ENCODE measurements around the gene RNF207.

RNF207 gene

GRCh38 chr1:6207921-6208320 lies 2.0 kb downstream of the RNF207 start:
- no peak for DNase-seq (ENCODE audit: extremely low read depth, insufficient read length)
- Histone ChIP-seq H3K36me3 (ENCODE audit: control insufficient read depth, insufficient read depth, low read length) (peaks cover 5% of the 10 kb centered on the region), H3K4me3 (replicated peaks; ENCODE audit: low read depth, low read length) (no peak overlapping the region), H3K27me3 (replicated peaks; ENCODE audit: control insufficient read depth, insufficient read depth, low read length) (no peaks in the 10 kb centered on the region)
- no peak for TF ChIP-seq CTCF (IDR thresholded peaks at IDR 0.05; ENCODE audit: insufficient read depth, low read length, poor library complexity, severe bottlenecking)

DNA sequence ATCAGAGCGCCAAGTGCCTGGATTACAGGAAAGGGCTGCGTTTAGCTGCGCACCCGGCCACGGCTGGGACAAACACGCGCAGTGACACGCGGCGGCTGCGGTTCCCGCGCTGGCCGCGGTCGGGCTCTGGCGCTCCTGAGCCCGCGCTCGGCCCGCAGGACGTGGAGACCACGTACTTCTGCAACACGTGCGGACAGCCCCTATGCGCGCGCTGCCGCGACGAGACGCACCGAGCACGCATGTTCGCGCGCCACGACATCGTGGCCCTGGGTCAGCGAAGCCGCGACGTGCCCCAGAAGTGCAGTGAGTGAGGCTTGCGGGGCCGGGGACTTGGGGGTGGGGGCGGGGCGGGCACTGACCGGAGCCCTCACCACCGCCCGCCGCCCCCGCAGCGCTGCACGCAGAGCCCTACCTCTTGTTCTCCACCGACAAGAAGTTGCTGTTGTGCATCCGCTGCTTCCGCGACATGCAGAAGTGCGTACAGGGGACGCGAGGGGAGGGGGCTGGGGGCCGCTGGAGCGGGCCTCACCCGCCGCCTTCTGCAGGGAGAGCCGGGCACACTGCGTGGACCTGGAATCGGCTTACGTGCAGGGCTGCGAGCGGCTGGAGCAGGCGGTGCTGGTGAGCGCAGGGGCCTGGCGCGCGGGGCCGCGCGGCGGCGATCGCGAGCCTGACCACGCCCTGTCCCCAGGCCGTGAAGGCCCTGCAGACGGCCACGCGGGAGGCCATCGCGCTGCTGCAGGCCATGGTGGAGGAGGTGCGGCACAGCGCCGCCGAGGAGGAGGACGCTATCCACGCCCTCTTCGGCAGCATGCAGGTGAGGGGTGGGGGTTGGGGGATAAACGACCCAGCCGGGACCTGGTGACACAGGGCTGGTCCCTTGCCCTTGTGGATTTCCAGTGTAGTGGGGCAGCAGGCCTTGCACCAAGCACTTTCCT lies 3.1 kb downstream of the RNF207 start:
- DNase-seq (ENCODE audit: extremely low read depth, insufficient read length) = peak; percentile 73
- TF ChIP-seq CTCF (IDR thresholded peaks at IDR 0.05; ENCODE audit: insufficient read depth, low read length, poor library complexity, severe bottlenecking) = peak; percentile 6
- H3K27me3 ChIP-seq (replicated peaks; ENCODE audit: control insufficient read depth, insufficient read depth, low read length) = no peaks in the 10 kb centered on the region
- H3K36me3 ChIP-seq (ENCODE audit: control insufficient read depth, insufficient read depth, low read length) = peaks cover 7% of the 10 kb centered on the region
- H3K4me3 ChIP-seq (replicated peaks; ENCODE audit: low read depth, low read length) = no peak overlapping the region

- no peak for DNase-seq (ENCODE audit: extremely low read depth, insufficient read length)
- H3K4me3 ChIP-seq (replicated peaks; ENCODE audit: low read depth, low read length) = no peak overlapping the region
Measured at GRCh38 chr1:6209661-6210580, 4.0 kb downstream of the RNF207 start.

GRCh38 chr1:6210591-6211355 lies 4.9 kb downstream of the RNF207 start:
- DNase-seq (ENCODE audit: extremely low read depth, insufficient read length) = no peak

More at GRCh38 chr1:6209661-6210580, 4.0 kb downstream of the RNF207 start:
- peak; percentile 31 for TF ChIP-seq CTCF (IDR thresholded peaks at IDR 0.05; ENCODE audit: insufficient read depth, low read length, poor library complexity, severe bottlenecking)
- Histone ChIP-seq H3K36me3 (ENCODE audit: control insufficient read depth, insufficient read depth, low read length) (peaks cover 7% of the 10 kb centered on the region), H3K27me3 (replicated peaks; ENCODE audit: control insufficient read depth, insufficient read depth, low read length) (no peaks in the 10 kb centered on the region)

More at GRCh38 chr1:6210591-6211355, 4.9 kb downstream of the RNF207 start:
- Histone ChIP-seq H3K4me3 (replicated peaks; ENCODE audit: low read depth, low read length) (no peak overlapping the region), H3K27me3 (replicated peaks; ENCODE audit: control insufficient read depth, insufficient read depth, low read length) (no peaks in the 10 kb centered on the region), H3K36me3 (ENCODE audit: control insufficient read depth, insufficient read depth, low read length) (peaks cover 7% of the 10 kb centered on the region)
- no peak for TF ChIP-seq CTCF (IDR thresholded peaks at IDR 0.05; ENCODE audit: insufficient read depth, low read length, poor library complexity, severe bottlenecking)
